TTC549 (cell line): ENCODE measurements around the gene FLRT2.

ENCODE experiments used
- FAIRE-seq: peaks from 2 replicates; lab custom pipeline; 2012; peaks lifted over from hg19 to GRCh38; lab: Jason Lieb, UNC

FLRT2 gene

GRCh38 chr14:85531141-85531586 lies 1.2 kb downstream of the FLRT2 start:
- no peak for FAIRE-seq

- no peak for FAIRE-seq
These were observed 1.8 kb downstream of the FLRT2 start for GRCh38 chr14:85531587-85532373.

DNA sequence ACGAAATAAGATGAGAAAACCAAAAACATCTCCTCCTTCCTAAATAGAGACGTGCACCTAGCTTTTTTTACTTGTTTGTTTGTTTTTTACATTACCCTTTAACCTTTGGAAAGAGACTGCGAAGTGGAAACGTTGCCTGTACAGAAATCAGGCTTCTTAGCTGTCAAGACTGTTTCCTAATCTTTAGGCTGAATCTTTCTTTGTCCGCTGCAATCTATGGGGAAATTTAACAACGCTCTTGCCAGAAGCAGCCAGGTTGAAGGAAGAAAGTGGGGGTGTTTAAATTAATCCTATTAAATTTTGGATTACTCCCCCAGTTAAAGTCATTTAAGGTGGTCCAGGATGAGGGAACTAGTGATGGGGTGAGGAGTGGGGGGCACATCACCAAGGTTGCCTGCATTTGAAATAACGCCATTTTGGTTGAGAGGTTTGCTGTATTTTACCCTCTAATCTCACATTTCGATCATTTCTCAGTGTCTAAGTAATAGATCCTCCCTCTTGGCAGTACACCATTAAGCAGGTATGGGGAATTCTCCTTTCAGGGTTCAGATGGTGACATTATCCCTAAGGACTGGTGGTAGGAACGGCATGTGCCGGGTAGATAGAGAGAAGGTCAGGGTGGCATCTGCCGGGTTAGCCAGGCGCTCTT lies 2.6 kb downstream of the FLRT2 start:
- no peak for FAIRE-seq

DNA sequence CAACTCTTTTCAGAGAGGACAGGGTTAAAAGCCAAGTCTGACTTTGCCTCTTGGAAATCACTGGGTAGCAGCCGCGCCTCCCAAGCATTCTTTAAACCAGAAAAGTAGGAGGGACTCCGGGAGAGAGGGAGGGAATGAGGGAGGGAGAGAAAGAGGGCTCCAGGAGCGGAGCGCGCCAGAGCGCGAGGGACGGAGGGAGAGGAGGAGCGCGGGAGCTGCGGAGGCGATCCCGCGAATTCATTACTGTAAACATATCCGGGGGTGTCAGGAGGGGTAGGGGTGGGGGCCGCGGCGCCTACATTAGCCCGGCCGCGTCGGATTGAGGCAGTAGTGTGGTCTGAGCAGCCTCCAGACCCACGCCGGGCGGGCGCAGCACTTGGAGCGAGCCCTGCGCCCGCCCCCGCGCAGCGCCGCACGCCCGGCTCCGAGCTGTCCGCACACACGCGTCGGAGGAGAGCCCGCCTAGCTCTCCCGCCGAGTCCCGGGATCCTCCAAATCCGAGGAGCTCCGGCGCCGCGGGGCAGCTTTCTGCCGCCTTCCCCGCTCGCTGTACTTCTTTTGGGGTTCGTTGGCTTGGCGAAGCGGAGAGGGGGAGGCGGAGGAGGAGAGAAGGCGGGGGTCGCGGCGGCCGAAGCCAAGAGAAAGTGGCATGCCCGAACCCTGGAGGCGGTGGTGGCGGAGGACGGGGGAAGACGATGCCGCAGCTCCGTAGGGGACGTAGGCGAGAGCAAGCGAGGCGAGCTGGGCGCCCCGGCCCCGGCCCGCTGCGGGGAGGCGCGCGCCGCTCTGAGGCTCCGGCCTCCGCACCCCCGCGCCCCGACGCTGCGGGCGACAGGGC lies 3.3 kb downstream of the FLRT2 start:
- no peak for FAIRE-seq

DNA sequence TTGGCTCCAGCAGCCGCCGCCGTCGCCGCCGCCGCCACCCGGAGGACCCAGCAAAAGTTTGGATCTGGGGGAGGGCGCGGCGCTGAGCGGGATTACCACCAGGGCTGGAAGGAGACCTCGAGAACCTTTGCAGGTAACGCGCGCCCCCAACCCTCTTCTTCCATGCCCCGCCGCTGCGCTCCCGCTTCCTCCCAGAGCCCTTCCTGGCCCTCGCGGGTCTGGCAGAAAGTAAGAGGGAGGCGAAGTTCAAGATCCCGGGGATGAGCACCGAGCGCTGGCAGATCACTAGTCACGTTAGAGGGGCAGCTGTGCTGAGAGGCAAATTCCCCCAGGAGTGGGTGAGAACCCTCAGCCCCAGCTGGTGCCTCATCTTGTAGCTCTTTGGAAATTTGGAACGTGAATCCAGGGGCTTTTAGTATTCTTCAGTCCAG lies 3.9 kb downstream of the FLRT2 start:
- no peak for FAIRE-seq

DNA sequence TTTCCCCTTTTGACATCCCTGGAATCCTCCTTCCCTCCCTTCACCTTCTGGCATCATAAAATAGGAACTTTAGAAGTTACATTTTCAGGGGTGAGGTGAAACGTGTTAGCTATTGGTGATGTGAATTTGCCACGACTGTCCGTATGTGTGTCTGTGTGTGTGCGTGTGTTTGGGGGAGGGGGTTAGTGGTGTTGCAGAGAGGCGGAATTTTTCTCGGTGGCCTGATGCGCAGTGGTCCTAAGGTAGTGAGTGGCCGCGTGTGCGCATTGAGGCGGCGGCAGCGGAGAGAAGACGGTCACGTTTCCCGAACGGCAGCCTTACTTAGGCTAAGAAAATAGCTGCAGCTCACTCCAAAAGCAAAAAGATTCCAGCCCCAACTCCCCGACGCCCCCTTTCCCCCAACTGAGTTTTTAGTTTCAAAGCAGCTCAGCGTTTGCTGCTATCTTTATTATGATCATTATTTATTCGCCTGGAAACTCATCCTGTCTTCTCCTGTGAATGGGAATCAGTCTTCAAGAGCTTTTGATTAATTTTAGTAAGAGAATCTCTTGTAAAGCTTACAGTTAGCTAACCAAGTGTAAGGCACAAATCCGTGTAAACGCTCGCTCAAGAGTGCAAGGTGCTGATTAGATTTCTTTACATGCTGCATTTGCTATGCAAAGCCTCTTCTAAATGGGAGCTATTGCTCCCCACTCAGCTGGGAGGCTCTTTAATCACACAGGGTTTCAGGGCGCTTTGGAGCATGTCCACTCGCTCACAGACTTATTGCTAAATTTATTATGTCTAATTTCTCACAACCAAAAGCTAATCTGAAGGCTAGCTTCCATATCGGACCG lies 4.7 kb downstream of the FLRT2 start:
- FAIRE-seq = no peak

DNA sequence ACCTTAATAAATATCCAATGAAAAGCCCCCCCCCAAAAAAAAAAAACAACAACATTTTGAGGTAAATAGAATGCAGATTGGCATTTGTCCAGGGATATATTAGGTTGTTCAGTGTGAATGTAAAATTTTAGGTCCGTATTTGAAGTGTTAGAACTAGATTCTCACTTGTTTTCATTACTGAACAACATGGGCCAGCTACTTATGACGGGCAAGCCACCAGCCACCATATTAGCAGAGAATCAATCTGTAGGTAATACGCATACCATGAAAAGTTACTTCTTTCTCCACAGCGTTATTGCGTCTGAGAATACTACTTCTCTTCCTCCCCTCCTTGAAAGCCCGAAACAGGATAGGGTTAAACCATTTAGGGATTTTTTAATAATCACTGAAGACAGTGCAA lies 5.4 kb downstream of the FLRT2 start:
- no peak for FAIRE-seq

- no peak for FAIRE-seq
These were observed 6.3 kb downstream of the FLRT2 start for GRCh38 chr14:85535991-85536832.

DNA sequence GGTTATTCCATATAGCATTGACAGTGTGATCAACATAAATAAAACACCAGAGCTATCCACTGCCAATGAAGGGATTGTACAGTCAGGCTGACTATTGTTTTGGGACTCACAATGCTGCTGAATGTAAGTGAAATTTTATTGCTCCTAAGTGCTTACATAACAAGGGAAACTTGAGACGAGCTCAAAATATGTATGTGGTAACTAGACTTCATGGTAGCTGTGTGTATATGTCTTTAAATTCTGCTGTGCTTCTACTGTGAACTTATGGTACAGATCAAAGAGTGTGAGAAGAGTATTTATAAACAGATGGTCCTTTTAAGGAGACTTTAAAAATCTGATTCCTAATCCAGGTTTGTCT lies 6.9 kb downstream of the FLRT2 start:
- FAIRE-seq = no peak

DNA sequence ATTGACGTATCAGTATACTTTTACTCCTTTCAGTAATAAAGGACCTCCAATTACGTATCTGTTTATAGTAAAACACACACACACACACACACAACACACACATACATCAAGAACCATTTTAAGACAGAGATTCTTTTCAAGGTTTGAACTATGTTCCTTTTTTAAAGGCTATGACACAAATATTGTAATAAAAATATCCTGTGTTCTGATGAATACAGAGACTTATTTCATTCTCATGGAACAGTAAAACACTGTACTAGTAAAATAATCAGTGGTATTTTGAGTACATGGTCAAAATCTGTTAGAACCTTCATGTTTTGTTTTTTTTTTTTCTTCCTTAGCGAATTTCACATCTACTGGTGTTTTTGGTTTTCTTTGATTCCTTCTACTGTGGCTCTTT lies 7.6 kb downstream of the FLRT2 start:
- FAIRE-seq = no peak

- no peak for FAIRE-seq
These were observed 8.7 kb downstream of the FLRT2 start for GRCh38 chr14:85538636-85539035.

DNA sequence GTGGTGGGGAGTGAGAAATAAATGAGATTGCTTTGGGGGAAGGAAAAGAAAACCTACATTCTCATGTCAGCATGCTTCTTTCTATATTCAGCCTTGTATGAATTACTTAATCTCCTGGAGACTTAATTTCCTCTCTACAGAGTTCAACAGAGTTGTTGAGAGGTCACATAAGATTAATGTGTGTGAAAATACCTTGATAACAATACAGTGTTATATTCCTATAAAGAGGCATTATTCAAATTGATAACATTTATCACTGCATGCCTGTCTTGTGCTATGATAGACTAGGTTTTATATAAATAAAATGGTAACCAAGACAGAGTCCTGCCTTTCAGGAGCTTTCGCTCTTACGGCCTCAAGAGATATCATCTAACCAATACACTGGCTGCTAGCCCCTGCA lies 9.6 kb downstream of the FLRT2 start:
- FAIRE-seq = no peak

DNA sequence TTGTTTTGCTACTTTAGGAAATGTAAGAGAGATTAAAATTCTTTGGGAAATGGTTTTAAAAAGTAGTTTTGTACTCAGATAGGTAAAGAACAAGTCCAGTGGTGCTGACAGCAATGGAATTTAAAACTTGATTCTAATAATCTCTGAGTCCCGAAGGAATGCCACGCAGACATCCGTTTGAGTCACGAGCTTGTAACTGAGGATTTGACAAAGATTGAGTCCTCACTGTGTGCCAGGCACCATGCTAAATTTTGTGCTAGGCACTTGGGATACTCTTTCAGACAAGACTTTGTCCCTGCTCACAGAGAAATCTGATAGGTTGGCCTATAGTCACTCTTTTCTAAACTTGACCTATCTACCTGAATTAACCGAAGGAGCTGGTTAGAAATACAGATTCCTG lies 12.7 kb downstream of the FLRT2 start:
- FAIRE-seq = no peak

DNA sequence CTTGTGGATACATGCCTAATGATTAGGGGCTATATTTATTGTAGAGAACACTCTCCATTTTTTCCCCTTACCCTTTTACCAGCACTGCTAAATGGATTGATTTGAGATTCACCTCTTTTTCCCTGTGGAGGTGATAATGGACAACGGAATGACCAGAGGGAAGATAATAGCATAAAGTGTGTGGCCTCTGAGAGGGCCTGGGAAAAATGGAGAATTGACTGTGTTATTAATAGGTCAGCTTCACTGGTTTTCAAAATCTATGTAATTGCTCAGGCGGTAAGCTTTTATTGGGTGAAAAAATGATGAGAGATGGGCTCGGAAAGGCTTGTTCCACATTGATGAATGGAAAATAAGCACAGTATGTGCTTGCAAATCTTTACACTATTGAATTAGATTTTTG lies 15.8 kb downstream of the FLRT2 start:
- FAIRE-seq = no peak

GRCh38 chr14:85546390-85546789 lies 16.4 kb downstream of the FLRT2 start:
- no peak for FAIRE-seq

DNA sequence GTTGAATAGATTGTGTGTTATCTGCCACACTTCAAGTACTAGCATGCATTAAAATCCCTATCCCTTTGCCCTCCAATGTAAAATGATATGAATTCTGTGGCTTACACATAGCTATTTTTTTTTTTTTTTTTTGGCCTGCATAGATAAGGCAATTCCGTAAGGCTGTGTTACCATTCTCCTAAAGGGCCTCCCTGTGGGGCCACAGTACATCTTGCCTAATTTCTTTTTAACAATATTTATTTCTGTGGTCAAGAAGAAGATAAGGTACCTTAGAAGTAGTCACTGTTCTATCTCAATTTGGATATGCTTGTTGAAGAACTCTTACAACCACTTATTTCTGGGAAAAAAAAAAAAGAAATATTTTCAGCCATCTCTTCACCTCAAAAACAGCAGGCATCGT lies 19.8 kb downstream of the FLRT2 start:
- no peak for FAIRE-seq

DNA sequence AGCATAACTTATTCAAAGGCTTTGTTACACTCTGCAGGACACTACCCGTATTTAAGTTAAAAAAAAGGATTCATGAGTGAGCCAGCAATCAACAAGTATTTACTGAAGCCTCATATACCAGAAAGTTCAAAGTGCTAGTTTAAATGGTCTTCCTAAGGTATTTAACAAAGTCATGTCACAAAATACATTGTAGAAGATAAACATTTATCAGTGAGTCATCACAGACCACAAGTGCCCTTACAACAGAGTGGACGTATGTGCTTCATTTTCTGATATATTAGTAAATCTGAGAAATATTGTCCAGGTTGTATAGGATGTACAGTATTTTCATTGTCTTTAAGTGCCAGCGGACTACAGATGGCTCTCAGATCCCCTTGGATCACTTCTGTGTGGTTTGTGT lies 24.2 kb downstream of the FLRT2 start:
- FAIRE-seq = no peak

GRCh38 chr14:85556267-85556666 lies 26.3 kb downstream of the FLRT2 start:
- FAIRE-seq = no peak

DNA sequence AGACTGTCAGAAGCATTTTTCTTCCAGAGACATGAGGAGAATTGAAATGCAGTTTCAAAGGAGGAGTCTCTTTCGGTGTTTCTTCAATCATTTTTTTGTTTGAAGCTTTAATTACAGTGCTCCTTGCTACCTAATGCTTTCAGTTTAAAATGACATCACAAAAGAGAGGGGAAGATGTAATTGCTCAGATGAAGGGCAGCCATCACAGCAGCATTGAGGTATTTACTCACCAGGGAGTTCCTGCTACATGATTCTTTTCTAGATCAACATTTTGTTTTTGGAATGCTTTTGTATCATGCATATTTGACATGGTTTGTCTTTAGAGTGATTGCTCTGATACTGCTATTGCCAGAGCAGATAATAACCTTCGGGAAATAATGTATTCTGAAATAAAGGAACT lies 28.6 kb downstream of the FLRT2 start:
- FAIRE-seq = no peak

- FAIRE-seq = no peak
These were observed 32.7 kb downstream of the FLRT2 start for GRCh38 chr14:85562630-85563029.

GRCh38 chr14:85564841-85565527 lies 35.0 kb downstream of the FLRT2 start:
- no peak for FAIRE-seq
